ENCODE data around the gene GORASP1.

The GORASP1 gene

DNA sequence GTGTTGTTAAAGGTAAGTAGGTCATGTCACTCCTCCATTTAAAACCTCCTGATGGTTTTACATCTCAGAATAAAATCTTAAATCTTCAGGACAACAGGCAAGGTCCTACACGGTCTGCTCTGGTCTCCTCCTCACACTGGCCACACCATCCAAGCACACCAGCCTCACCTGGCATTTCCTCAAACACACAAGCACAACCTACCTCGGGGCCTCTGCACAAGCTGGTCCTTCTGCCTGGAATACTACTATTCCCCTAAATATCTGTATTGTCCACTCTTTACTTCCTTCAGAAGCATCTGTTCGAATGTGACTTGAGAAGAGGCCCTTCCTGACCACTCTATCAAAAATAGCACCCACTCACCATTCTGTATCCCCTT lies 1.8 kb downstream of the GORASP1 start:
- DNase-seq, result no peak
- in situ Hi-C loops (cut with MboI; ENCODE audit: low pct_unique_long_range_greater_than_20kb, low sequenced_read_pairs), result no loop called here

GRCh38 chr3:39104961-39105686 lies 2.3 kb downstream of the GORASP1 start:
- in situ Hi-C loops (cut with MboI; ENCODE audit: low pct_unique_long_range_greater_than_20kb, low sequenced_read_pairs), result no loop called here
- peak; percentile 29 for DNase-seq

DNA sequence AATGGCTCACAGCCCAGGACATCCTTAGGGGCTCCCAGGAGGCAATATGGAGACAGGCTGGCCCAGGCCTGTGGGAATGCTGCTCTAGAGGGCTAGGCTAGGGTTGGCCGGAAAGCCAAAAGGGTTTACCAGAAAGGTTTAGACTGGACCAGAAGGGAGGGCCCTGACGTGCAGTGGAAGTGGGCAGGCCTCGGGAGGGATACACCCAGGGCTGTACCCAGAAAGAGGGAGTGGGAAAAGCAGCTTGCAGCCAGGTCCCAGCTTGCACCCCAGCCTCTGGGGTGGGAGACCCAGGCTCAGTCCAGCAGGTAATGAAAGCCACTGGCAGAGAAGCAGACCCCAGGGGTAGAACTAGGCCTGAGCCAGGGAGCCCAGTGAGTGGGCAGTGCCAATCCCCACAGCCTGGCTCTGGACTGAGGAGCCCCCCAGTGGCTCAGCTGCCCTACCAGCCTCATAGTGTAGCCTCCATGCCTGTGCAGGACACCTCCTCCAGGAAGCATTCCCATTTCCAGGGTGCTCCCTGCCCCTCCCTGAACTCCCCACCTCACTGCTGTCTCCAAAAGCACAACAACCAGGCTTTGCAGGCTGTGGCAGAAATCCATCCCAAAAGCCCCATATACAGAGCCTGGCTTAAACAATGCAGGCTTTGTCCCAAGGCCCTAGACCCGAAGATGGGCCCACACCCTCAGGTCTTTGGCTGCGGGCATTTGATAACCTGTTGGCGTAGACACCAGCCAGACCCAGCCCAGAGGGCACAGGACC lies 3.5 kb downstream of the GORASP1 start:
- DNase-seq, result no peak
- in situ Hi-C loops (cut with MboI; ENCODE audit: low pct_unique_long_range_greater_than_20kb, low sequenced_read_pairs), result no loop called here

DNA sequence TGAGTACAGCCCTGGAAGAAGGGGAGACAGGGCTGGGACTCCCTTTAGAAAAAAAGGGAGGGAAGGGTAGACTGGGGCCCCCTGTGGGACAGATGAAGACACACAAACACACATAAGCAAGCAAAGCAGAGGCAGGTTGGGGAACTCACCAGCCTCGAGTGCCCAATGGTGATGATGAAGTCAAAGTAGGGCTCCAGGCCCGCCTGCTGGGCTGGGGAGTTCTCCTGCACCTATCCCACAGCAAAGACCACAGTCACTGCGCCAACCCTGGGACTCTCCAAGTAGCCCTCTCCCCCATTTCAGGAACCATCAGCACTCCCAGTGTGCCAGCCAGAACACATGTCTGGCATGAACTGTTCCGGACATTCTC lies 4.1 kb downstream of the GORASP1 start:
- in situ Hi-C loops (cut with MboI; ENCODE audit: low pct_unique_long_range_greater_than_20kb, low sequenced_read_pairs), result no loop called here
- peak; percentile 30 for DNase-seq

DNA sequence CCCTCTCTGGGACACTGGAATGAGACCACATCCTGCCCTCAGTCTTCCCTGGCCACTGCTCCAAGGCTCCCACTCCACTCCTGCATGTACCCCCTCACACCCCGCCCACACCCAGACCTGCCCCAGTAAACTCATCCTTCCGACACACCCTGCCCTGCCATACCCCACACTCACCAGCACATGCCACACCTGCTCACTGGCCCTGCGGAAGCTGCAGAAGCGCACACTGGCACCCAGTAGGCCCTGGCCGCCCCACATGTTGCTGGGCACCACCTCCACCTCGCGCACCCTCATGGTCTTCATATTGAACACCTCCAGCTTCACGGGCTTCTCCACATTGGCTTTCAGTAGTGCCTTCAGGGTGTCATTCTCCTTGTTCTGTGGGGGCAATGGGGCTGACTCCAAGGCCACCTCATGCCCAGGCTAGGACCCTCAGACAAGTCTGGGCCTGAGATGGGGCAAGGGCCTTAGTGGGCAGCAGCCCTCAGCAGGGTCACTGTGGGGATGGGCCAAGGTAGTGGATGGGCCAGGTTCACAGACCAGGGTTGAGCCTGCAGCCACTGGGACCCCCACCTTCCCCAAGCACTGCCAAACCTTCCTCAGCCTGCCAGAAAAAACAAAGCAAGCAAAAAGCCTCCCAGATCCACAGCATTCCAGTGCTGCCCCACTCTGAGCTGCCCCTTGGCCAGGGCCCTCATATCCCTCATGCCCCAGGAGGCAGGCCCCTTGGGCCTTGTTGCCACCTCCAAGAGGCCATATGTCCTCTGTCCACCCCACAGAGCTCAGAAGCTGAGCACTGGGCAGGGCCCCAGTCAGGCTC lies 4.7 kb downstream of the GORASP1 start:
- no peak for DNase-seq
- in situ Hi-C loops (cut with MboI; ENCODE audit: low pct_unique_long_range_greater_than_20kb, low sequenced_read_pairs), result no loop called here

DNA sequence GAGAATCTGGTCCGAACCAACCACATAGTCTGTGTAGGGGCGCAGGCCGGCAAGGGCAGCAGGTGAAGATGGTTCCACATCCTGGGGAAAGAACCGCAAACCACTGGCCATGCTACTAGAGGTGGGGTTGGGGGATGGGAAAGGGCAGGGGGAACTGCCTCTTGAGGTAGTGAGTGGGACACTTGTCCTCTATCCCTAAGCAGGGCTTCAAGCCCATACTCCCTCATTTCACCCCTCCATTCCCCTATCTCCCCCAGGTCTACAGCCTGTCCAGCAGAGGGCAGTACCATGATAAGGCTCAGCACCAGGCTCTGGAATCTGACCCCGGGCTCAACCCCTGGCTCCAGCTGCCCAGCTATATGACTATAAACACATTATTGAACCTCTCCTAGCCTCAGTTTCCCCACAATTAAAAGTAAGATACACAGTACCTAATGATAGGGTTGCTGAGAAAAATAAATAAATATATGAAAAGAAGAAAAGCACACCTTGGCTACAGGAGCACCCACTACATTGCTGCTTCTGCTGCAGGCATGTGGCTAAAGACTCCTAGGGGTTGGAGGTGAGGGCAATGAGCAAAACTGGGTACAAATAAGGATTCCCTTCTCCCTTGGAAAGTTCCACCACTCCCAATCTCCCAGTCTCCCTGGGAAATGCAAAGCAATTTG lies 6.3 kb downstream of the GORASP1 start:
- DNase-seq, result peak; percentile 47
- in situ Hi-C loops (cut with MboI; ENCODE audit: low pct_unique_long_range_greater_than_20kb, low sequenced_read_pairs), result no loop called here

- in situ Hi-C loops (cut with MboI; ENCODE audit: low pct_unique_long_range_greater_than_20kb, low sequenced_read_pairs), result no loop called here
These were observed 6.9 kb downstream of the GORASP1 start for GRCh38 chr3:39100500-39100886.

DNA sequence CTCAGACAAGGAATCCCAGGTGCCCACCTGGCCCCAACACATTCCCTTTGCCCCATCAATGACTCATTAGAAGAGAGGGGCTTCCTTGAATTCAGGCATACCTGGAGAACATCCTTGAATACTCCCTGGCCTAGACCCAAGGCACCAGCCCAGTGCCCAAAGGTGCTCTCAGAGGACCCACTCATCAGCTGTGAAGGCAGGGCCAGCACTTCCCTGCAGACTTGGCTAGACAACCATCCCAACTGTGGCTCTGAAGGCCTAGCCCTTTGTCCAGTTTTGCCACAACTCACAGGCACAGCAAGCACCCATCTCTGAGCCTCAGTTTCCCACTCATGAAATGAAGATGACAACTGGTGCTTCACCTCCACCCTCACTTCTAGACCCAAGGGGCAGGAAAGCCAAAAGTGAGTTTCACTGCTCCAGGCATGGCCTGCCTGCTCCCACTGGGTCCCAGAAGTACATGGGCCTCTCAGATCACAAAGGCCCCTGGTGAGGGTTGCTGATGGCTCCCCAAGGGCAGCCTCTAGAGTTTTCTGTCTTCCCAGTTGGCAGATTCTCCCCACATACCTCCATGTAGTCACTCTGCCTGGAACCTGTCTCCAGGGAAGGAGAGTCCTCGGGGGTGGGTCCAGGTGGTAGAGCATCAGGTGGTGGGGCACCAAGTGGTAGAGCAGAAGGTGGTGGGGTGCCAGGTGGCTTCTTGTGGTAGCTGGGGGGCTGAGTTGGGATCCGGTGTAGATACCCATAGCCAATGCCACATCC lies 7.5 kb downstream of the GORASP1 start:
- no peak for DNase-seq
- in situ Hi-C loops (cut with MboI; ENCODE audit: low pct_unique_long_range_greater_than_20kb, low sequenced_read_pairs), result no loop called here

More at GRCh38 chr3:39100500-39100886, 6.9 kb downstream of the GORASP1 start:
- DNase-seq, result no peak

GRCh38 chr3:39099242-39099641 lies 8.2 kb downstream of the GORASP1 start:
- no peak for DNase-seq
- in situ Hi-C loops (cut with MboI; ENCODE audit: low pct_unique_long_range_greater_than_20kb, low sequenced_read_pairs), result no loop called here

GRCh38 chr3:39098473-39099000 lies 8.9 kb downstream of the GORASP1 start:
- in situ Hi-C loops (cut with MboI; ENCODE audit: low pct_unique_long_range_greater_than_20kb, low sequenced_read_pairs), result no loop called here
- DNase-seq, result no peak

- no peak for DNase-seq
These were observed 9.5 kb downstream of the GORASP1 start for GRCh38 chr3:39097716-39098472.

GRCh38 chr3:39096775-39097174 lies 10.7 kb downstream of the GORASP1 start:
- in situ Hi-C loops (cut with MboI; ENCODE audit: low pct_unique_long_range_greater_than_20kb, low sequenced_read_pairs), result no loop called here
- no peak for DNase-seq

More at GRCh38 chr3:39097716-39098472, 9.5 kb downstream of the GORASP1 start:
- in situ Hi-C loops (cut with MboI; ENCODE audit: low pct_unique_long_range_greater_than_20kb, low sequenced_read_pairs), result no loop called here

DNA sequence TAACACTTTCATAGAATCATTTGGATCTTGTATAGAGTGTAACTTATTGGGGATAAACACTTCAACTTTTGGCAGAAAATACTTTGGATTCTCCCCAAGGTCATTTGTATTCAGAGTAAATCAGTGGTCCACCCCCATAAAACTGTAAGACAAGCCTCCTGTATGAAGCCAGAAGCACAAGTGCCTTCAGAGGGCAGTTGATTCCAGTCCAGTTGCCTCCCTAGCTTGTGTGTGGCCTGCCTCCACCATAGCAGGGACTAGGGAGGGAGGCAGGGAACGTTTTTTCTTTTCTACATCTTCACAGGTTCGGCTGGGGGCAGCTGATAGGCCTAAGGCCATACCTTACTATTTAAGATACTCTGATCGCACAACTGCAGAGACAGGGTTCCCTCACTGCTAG lies 11.6 kb downstream of the GORASP1 start:
- in situ Hi-C loops (cut with MboI; ENCODE audit: low pct_unique_long_range_greater_than_20kb, low sequenced_read_pairs), result no loop called here
- no peak for DNase-seq

DNA sequence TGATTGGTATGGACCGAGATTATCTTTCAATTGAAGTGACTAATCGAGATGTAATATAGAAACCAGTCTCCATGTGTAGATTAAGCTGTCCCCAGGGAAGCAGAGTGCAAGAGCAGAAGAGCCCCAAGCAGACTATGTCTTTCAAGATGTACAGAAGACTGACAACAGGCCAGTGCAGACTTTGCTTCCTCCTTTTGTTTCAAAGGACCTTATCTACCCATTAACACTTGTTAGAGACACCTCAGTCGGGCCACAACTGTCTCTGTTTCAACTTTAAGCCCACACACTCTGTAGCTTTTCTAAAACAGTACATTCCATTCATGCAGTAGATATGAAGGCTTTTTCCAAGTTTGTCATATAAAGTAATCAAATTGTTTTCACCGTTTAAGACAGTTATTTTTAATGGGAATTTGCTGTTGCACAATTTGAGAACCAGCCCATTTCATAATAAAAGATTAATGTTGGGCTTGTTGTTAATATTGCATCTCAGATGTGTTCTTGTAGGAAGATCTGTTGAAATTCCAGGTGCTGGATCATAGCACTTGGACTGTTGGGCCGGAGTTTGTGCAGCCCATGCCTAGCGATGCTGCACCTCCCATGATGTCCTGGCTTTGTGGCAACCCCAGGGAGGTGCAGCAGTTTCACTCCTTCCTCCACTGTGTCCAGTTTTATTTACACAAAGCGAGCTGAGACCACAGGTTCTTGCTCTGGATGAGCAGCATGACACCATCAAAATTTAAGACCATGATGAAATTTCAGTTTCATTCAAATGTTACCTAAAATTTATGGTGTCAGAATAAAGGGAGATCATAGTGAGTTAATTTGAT lies 12.4 kb downstream of the GORASP1 start:
- in situ Hi-C loops (cut with MboI; ENCODE audit: low pct_unique_long_range_greater_than_20kb, low sequenced_read_pairs), result no loop called here

GRCh38 chr3:39090922-39091321 lies 16.5 kb downstream of the GORASP1 start:
- no peak for DNase-seq
- in situ Hi-C loops (cut with MboI; ENCODE audit: low pct_unique_long_range_greater_than_20kb, low sequenced_read_pairs), result no loop called here

More for the DNA sequence above, 12.4 kb downstream of the GORASP1 start:
- no peak for DNase-seq

DNA sequence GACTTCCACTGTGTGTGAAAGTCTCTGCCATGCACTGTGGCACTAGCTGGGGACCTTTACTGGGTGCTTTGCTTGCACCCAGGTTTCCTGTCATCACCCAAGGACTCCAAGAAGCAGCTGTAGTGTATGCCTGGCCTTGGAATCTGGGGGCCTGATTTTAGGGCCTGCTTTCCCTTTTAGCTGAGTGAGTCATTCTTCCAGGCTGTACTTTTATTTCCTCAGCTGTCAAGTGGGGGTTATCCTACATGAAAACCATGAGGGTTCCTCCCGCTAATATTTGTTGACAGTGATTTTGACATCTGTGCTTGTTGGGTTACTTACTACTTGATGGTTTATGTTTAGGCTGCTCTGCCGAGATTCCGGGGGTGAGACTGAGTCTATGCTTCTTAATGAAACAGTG lies 18.5 kb downstream of the GORASP1 start:
- DNase-seq, result no peak
- in situ Hi-C loops (cut with MboI; ENCODE audit: low pct_unique_long_range_greater_than_20kb, low sequenced_read_pairs), result no loop called here

DNA sequence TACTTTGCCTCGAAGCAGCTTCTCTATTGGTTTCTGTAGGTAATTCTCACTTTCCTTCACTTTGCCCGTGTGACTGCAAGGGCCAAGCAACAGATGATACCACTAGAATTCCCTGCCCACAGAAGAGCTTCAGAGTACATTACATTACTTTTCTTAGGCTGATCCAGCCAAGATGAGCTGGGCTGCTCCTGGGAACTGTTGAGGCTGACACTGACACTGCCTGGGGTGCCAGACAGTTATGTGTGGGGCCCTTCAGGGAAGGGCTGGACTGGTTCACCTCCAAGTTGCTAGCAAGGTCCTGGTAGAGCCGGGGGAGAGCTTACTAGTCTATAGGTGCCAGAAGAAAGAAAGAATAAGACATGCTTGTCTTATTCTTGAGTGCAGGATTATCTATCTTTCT lies 19.0 kb downstream of the GORASP1 start:
- in situ Hi-C loops (cut with MboI; ENCODE audit: low pct_unique_long_range_greater_than_20kb, low sequenced_read_pairs), result no loop called here
- no peak for DNase-seq
